Measurements from ENCODE around the gene RAP1GDS1. TPM values are rescaled to one million over a fixed set of nuclear protein-coding genes. Genes with fewer than 3 reads are reported as not detected.

The RAP1GDS1 gene
- total RNA-seq, 2 donors from 2014 or later: 7.5 to 7.8 TPM

GRCh38 chr4:98423009-98423408, 161.8 kb downstream of the RAP1GDS1 start:
- Histone ChIP-seq H3K36me3 (peaks cover 25% of the 10 kb centered on the region), H3K27me3 (no peaks in the 10 kb centered on the region), H3K9me3 (no peaks in the 10 kb centered on the region), H3K27ac (no peak overlapping the region), H3K4me1 (no peaks in the 10 kb centered on the region), H3K4me3 (no peak overlapping the region)
- no peak for DNase-seq (ENCODE audit: low spot score)
- TF ChIP-seq CTCF (IDR thresholded peaks at IDR 0.05): no peak

- Histone ChIP-seq H3K27me3 (no peaks in the 10 kb centered on the region), H3K4me1 (no peaks in the 10 kb centered on the region), H3K9me3 (no peaks in the 10 kb centered on the region), H3K27ac (no peak overlapping the region), H3K36me3 (no peaks in the 10 kb centered on the region), H3K4me3 (no peak overlapping the region)
- TF ChIP-seq CTCF (IDR thresholded peaks at IDR 0.05): no peak
- DNase-seq (ENCODE audit: low spot score): no peak
Measured at GRCh38 chr4:98430708-98431403, 169.7 kb downstream of the RAP1GDS1 start.

GRCh38 chr4:98433691-98434090, 172.5 kb downstream of the RAP1GDS1 start:
- Histone ChIP-seq H3K27me3 (no peaks in the 10 kb centered on the region), H3K27ac (no peak overlapping the region), H3K36me3 (peaks cover 19% of the 10 kb centered on the region), H3K9me3 (no peaks in the 10 kb centered on the region), H3K4me1 (no peaks in the 10 kb centered on the region), H3K4me3 (no peak overlapping the region)
- TF ChIP-seq CTCF (IDR thresholded peaks at IDR 0.05): no peak
- DNase-seq (ENCODE audit: low spot score): no peak

GRCh38 chr4:98434816-98435215, 173.6 kb downstream of the RAP1GDS1 start:
- no peak for DNase-seq (ENCODE audit: low spot score)

GRCh38 chr4:98444371-98444770, 183.2 kb downstream of the RAP1GDS1 start:
- H3K27ac ChIP-seq: no peak overlapping the region
- peaks cover 13% of the 10 kb centered on the region for H3K36me3 ChIP-seq
- no peaks in the 10 kb centered on the region for H3K9me3 ChIP-seq
- no peaks in the 10 kb centered on the region for H3K27me3 ChIP-seq
- DNase-seq (ENCODE audit: low spot score): no peak
- H3K4me3 ChIP-seq: no peak overlapping the region
- no peak for TF ChIP-seq CTCF (IDR thresholded peaks at IDR 0.05)
- no peaks in the 10 kb centered on the region for H3K4me1 ChIP-seq

More at GRCh38 chr4:98434816-98435215, 173.6 kb downstream of the RAP1GDS1 start:
- H3K36me3 ChIP-seq: peaks cover 19% of the 10 kb centered on the region
- H3K9me3 ChIP-seq: no peaks in the 10 kb centered on the region
- H3K4me3 ChIP-seq: no peak overlapping the region
- TF ChIP-seq CTCF (IDR thresholded peaks at IDR 0.05): no peak
- no peak overlapping the region for H3K27ac ChIP-seq
- H3K4me1 ChIP-seq: no peaks in the 10 kb centered on the region
- H3K27me3 ChIP-seq: no peaks in the 10 kb centered on the region

All from right atrium auricular region (tissue), 2 donors.